Caco-2 (cell line): ENCODE measurements around the gene PRPF31. TPM values are rescaled to one million over a fixed set of nuclear protein-coding genes. Genes with fewer than 3 reads are reported as not detected.

Experiments used
- BruUV-seq: library from RNA; stranded (reverse); fragments of 400-500 nt; replicated peaks from 2 replicates; lab custom pipeline; 2021; lab: Mats Ljungman, UMichigan
- CTCF ChIA-PET: fragments of 300-600 bp; sonication (Branson Sonifier 250); formaldehyde crosslinking; loops from one replicate; lab custom pipeline; 2022; ENCODE audit warnings: antibody characterized with exemption; lab: Charles Lee
- POLR2A ChIA-PET: fragments of 300-600 bp; sonication (Branson Sonifier 250); formaldehyde crosslinking; loops from one replicate; lab custom pipeline; 2022; ENCODE audit warnings: antibody characterized with exemption; lab: Charles Lee
- DNase-seq, 2 experiments: peaks; one replicate each; pipeline versions ENCODE4 v3.0.0 to v3.0.0-alpha.2; 2020 to 2022
- H3K27me3 ChIP-seq: replicated peaks from 2 replicates; pipeline ENCODE4 v1.6.0; 2011; ENCODE audit warnings: low read length; ENCODE audit not compliant: control insufficient read depth, insufficient read depth
- H3K36me3 ChIP-seq: 2 replicates; pipeline ENCODE4 v1.5.1; 2011; ENCODE audit warnings: low read length; ENCODE audit not compliant: control insufficient read depth, insufficient read depth
- H3K4me1 ChIP-seq: fragments of 250-450 bp; sonication (Bioruptor Pico); 2 replicates; pipeline ENCODE4 v1.5.1; 2020; ENCODE audit warnings: mild to moderate bottlenecking
- H3K4me3 ChIP-seq: 2 replicates; pipeline ENCODE4 v1.5.1; 2011; ENCODE audit warnings: low read depth, mild to moderate bottlenecking, control low read depth, low read length
- H3K9me3 ChIP-seq: fragments of 250-450 bp; sonication (Bioruptor Pico); 2 replicates; pipeline ENCODE4 v1.5.1; 2020; ENCODE audit warnings: mild to moderate bottlenecking, moderate library complexity
- H3K27ac Mint-ChIP-seq: one replicate; pipeline ENCODE4 v1.8.0; 2022; ENCODE audit warnings: mixed read lengths; ENCODE audit not compliant: unreplicated experiment
- H3K27me3 Mint-ChIP-seq: one replicate; pipeline ENCODE4 v1.8.0; 2022; ENCODE audit warnings: mixed read lengths; ENCODE audit not compliant: insufficient read depth, unreplicated experiment
- H3K36me3 Mint-ChIP-seq: one replicate; pipeline ENCODE4 v1.8.0; 2022; ENCODE audit warnings: mild to moderate bottlenecking, mixed read lengths; ENCODE audit not compliant: insufficient read depth, unreplicated experiment
- H3K4me1 Mint-ChIP-seq: one replicate; pipeline ENCODE4 v1.8.0; 2022; ENCODE audit warnings: low read depth, mixed read lengths; ENCODE audit not compliant: unreplicated experiment
- H3K4me3 Mint-ChIP-seq: one replicate; pipeline ENCODE4 v1.8.0; 2022; ENCODE audit warnings: mild to moderate bottlenecking, moderate library complexity, mixed read lengths; ENCODE audit not compliant: unreplicated experiment
- H3K9me3 Mint-ChIP-seq: one replicate; pipeline ENCODE4 v1.8.0; 2022; ENCODE audit warnings: mixed read lengths; ENCODE audit not compliant: unreplicated experiment
- CTCF ChIP-seq, 2 experiments: fragments of 200-600 bp in 1 of 2; IDR thresholded peaks; 1 replicate in 1 of 2; 2 replicates in 1 of 2; pipeline versions ENCODE4 v1.5.1 to v1.8.0; 2011 to 2022; ENCODE audit warnings: antibody characterized with exemption in 1 of 2, control low read depth in 1 of 2, inconsistent platforms in 1 of 2, low read depth in 1 of 2, low read length in 1 of 2, mild to moderate bottlenecking in 1 of 2, moderate library complexity in 1 of 2; ENCODE audit not compliant: insufficient read depth in 1 of 2, severe bottlenecking in 1 of 2, unreplicated experiment in 1 of 2
- intact Hi-C: fragments of 100-400 bp; cut with micrococcal nuclease; formaldehyde crosslinking; loops from one replicate; pipeline ENCODE4 v1.10.0; 2022; ENCODE audit not compliant: unreplicated experiment
- total RNA-seq: library from RNA; stranded (reverse); gene quantifications from 2 replicates; pipeline ENCODE4 v1.2.3, GENCODE V29; 2022

Gene PRPF31
- total RNA-seq, 1 experiment from 2014 or later = 99.0 TPM

GRCh38 chr19:54105796-54106195, 9.8 kb upstream of the PRPF31 start:
- Histone ChIP-seq H3K36me3 (peaks cover 2% of the 10 kb centered on the region), H3K9me3 (no peaks in the 10 kb centered on the region), H3K4me1 (no peaks in the 10 kb centered on the region), H3K4me3 (no peak overlapping the region), H3K27me3 (no peaks in the 10 kb centered on the region)
- peak overlapping the region; percentile 60 for H3K27ac Mint-ChIP-seq
- DNase-seq = no peak
- H3K4me3 Mint-ChIP-seq = no peak overlapping the region
- no peaks in the 10 kb centered on the region for H3K27me3 Mint-ChIP-seq
- intact Hi-C loops = no loop called here
- POLR2A ChIA-PET = no interaction called here
- no peaks in the 10 kb centered on the region for H3K9me3 Mint-ChIP-seq
- CTCF ChIA-PET = interaction anchor here (0.8 kb wide), 1 partner anchor 9 kb away, joined by 3 read pairs; no protein-coding TSS in a partner anchor
- H3K4me1 Mint-ChIP-seq = peaks cover 13% of the 10 kb centered on the region
- BruUV-seq = no TSS peak
- TF ChIP-seq CTCF (IDR thresholded peaks at IDR 0.05; ENCODE audit: insufficient read depth in 1 of 2, low read depth in 1 of 2, low read length in 1 of 2, severe bottlenecking in 1 of 2, unreplicated experiment in 1 of 2) = no peak
- peaks cover 60% of the 10 kb centered on the region for H3K36me3 Mint-ChIP-seq

GRCh38 chr19:54106716-54107115, 8.8 kb upstream of the PRPF31 start:
- CTCF ChIA-PET = interaction anchor here (0.8 kb wide), 1 partner anchor 8 kb away, joined by 3 read pairs; no protein-coding TSS in a partner anchor
- H3K36me3 Mint-ChIP-seq = peaks cover 65% of the 10 kb centered on the region
- no peak for TF ChIP-seq CTCF (IDR thresholded peaks at IDR 0.05; ENCODE audit: insufficient read depth in 1 of 2, low read depth in 1 of 2, low read length in 1 of 2, severe bottlenecking in 1 of 2, unreplicated experiment in 1 of 2)
- Histone ChIP-seq H3K27me3 (no peaks in the 10 kb centered on the region), H3K4me3 (no peak overlapping the region), H3K9me3 (no peaks in the 10 kb centered on the region), H3K36me3 (peaks cover 4% of the 10 kb centered on the region), H3K4me1 (no peaks in the 10 kb centered on the region)
- intact Hi-C loops = no loop called here
- H3K27ac Mint-ChIP-seq = no peak overlapping the region
- POLR2A ChIA-PET = no interaction called here
- no peaks in the 10 kb centered on the region for H3K27me3 Mint-ChIP-seq
- BruUV-seq = no TSS peak
- DNase-seq = peak in 1 of 2 experiments; percentile 25
- H3K4me3 Mint-ChIP-seq = no peak overlapping the region
- peaks cover 13% of the 10 kb centered on the region for H3K4me1 Mint-ChIP-seq
- no peaks in the 10 kb centered on the region for H3K9me3 Mint-ChIP-seq

DNA sequence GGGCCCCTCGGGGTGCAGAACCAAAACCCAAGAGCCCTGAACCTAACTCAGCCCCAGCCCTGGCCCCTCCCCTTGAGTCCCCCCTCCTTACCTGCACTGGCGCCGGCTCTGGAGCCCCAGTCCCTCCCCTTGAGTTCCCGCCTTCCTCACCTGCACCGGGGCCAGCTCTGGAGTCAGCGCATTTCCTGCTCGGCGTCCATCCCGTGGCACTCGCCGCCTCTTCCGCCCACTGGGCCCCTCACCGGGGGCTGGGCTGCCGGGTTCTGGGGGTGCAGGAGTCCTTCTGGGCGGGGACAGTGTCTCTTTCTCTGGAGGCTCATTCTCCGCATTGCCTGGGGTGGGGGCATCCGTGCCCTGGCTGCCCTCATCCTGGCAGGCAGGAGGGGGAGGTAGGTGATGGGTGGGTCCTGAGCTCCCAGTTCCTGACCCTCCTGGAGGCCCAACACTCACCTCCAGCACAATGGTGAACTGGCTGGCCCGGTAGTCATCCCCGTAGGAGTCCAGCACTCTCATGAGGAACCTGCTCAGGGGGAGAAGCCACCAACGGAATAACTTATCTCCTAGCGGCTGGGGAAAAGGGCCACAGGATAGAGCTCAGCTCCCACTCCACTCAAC, 7.6 kb upstream of the PRPF31 start:
- Mint-ChIP-seq H3K4me1 (peaks cover 13% of the 10 kb centered on the region), H3K27ac (no peak overlapping the region), H3K36me3 (peaks cover 65% of the 10 kb centered on the region), H3K9me3 (no peaks in the 10 kb centered on the region), H3K27me3 (no peaks in the 10 kb centered on the region), H3K4me3 (no peak overlapping the region)
- BruUV-seq = no TSS peak
- peak in 1 of 2 experiments; percentile 25 for DNase-seq
- H3K9me3 ChIP-seq = no peaks in the 10 kb centered on the region
- intact Hi-C loops = no loop called here
- no peak for TF ChIP-seq CTCF (IDR thresholded peaks at IDR 0.05; ENCODE audit: insufficient read depth in 1 of 2, low read depth in 1 of 2, low read length in 1 of 2, severe bottlenecking in 1 of 2, unreplicated experiment in 1 of 2)
- H3K4me3 ChIP-seq = no peak overlapping the region
- ChIA-PET POLR2A (no interaction called here), CTCF (no interaction called here)
- H3K36me3 ChIP-seq = peaks cover 4% of the 10 kb centered on the region
- no peaks in the 10 kb centered on the region for H3K27me3 ChIP-seq
- H3K4me1 ChIP-seq = no peaks in the 10 kb centered on the region
